Measurements from ENCODE around the gene ATP5F1D. TPM values are rescaled to one million over a fixed set of nuclear protein-coding genes. Genes with fewer than 3 reads are reported as not detected.
A peak's percentile ranks its signal among the peaks of the same experiment; 100 is the strongest.

The ATP5F1D gene
- total and polyA plus RNA-seq, 2 donors (not counting 3 experiments of a cell fraction or from before 2014, with no cell fraction given), result 167 to 192 TPM

DNA sequence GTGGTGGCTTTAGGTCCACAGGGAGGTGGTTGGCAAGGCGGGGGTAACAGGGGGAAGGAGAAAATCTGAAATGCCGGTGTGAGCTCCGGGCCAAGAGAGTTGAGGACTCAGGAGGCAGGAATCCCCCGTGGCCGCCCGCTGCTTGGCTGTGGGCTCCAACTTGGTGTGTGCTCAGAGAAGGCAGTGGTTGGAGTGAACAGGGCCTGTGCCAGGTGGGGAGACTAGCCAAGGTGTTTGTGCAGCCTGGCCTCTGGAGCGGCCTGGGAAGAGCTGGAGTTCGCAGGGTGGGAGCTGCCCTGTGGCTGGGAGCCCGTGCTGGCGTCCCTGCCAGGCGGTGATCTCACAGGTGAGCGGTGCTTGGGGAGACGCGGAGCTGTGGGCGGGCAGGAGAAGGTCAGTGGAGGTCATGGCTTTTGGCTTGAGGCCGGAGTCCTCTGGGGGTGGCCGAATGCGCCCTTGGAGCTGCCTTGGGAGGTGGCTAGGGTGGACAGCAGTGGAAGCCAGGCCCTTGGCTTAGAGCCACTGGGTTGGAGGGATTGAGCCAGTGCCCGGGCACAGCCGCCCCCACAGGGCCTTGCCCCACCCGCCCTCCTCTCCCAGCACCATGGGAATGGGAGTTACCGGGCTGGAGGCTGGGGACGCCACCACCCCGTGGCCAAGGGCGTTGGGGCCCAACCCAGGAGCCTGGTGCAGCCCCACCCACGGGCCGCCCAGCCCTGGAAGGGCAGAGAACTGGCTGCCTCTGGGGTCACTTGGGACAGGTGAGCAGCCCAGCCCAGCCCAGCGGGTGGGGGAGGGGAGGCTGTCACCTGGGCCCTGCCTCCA lies 20.5 kb downstream of the ATP5F1D start:
- dilution Hi-C loops (cut with MboI; ENCODE audit: extremely low pct_ligation_motif_present, low sequenced_read_pairs), result no loop called here
- peaks cover 55% of the 10 kb centered on the region for H3K4me1 ChIP-seq (ENCODE audit: control insufficient read depth, extremely low read depth, insufficient read depth, low read length)
- no peak overlapping the region for H3K4me3 ChIP-seq (replicated peaks in 1 of 3; ENCODE audit: insufficient read depth in 1 of 3, low read depth in 1 of 3, low read length in 3 of 3)
- H4K20me1 ChIP-seq (replicated peaks; ENCODE audit: control insufficient read depth, extremely low read depth, insufficient read depth, low read length), result no peaks in the 10 kb centered on the region
- peak overlapping the region; percentile 61 for H3K4me2 ChIP-seq (ENCODE audit: insufficient read depth, low read length)
- no peaks in the 10 kb centered on the region for H3K9me3 ChIP-seq (replicated peaks; ENCODE audit: control insufficient read depth, insufficient read depth, low read length)
- no peak overlapping the region for H2AFZ ChIP-seq (ENCODE audit: low read depth, low read length)
- H3K36me3 ChIP-seq (ENCODE audit: control insufficient read depth in 2 of 2, extremely low read depth in 1 of 2, insufficient read depth in 2 of 2, low read length in 2 of 2), result peaks cover 2% of the 10 kb centered on the region in 2 experiments
- H3K9me1 ChIP-seq (replicated peaks; ENCODE audit: control insufficient read depth, extremely low read depth, insufficient read depth, low read length), result no peaks in the 10 kb centered on the region
- H3K27me3 ChIP-seq (ENCODE audit: control insufficient read depth in 2 of 2, insufficient read depth in 2 of 2, low read length in 2 of 2), result no peaks in the 10 kb centered on the region
- TF ChIP-seq, protein P1, sequence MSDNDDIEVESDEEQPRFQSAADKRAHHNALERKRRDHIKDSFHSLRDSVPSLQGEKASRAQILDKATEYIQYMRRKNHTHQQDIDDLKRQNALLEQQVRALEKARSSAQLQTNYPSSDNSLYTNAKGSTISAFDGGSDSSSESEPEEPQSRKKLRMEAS (IDR thresholded peaks at IDR 0.05; ENCODE audit: insufficient read depth, insufficient read length), result no peak
- TF ChIP-seq FOS (IDR thresholded peaks at IDR 0.05; ENCODE audit: borderline replicate concordance, insufficient read depth, low read length) (no peak), GATA2 (IDR thresholded peaks at IDR 0.05; ENCODE audit: insufficient read depth, insufficient read length, low read depth, low read length) (no peak)
- DNase-seq (ENCODE audit: low read depth, low spot score), result no peak
- peak overlapping the region; percentile 44 for H3K9ac ChIP-seq (replicated peaks; ENCODE audit: extremely low read depth, insufficient read depth, low read length)
- H3K79me2 ChIP-seq (ENCODE audit: control insufficient read depth, insufficient read depth, low read length), result peaks cover 1% of the 10 kb centered on the region
- POLR2A ChIA-PET, result interaction anchor here (1.4 kb wide), 1 partner anchor 9 kb away, joined by 8 read pairs; no protein-coding TSS in a partner anchor
- CTCF ChIA-PET, result interaction anchor here (1.5 to 7.8 kb wide), 3 partner anchors 9 to 18 kb away, joined by 3 to 63 read pairs (median 8); no protein-coding TSS in a partner anchor
- no peak for FAIRE-seq
- no TSS peak for BruUV-seq (replicated peaks)
- H3K27ac ChIP-seq (ENCODE audit: insufficient read depth, low read depth, low read length), result peak overlapping the region; percentile 78
- intact Hi-C loops (cut with micrococcal nuclease), result no loop called here

DNA sequence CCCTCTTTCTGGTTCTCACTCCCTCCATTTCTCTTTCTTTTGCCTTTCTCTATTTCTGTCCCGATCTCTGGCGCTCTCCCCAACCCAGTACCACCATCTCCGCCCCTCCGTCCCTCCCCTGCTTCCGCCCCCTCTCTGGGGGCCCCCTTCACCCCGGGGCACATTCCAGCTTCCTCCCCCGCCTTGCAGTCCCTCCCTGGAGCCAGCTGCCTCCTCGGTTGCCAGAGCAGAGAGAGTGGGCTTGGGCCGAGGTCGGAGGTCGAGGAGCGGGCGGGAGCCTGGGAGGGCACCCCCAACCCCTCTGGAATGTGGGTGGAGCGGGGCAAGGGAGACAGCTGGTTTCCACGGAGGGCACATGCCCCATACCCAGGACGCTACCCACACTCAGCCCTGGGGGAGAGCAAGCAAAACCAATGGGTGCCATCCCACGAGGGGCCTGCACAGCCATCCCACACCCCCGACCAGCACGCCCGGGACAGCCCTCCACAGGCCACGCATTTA lies 21.1 kb downstream of the ATP5F1D start:
- DNase-seq (ENCODE audit: low read depth, low spot score) (no peak), FAIRE-seq (no peak)
- no peak overlapping the region for H2AFZ ChIP-seq (ENCODE audit: low read depth, low read length)
- TF ChIP-seq JUN (IDR thresholded peaks at IDR 0.05; ENCODE audit: borderline replicate concordance, insufficient read depth, insufficient read length, low read depth), result no peak
- TF ChIP-seq, protein P1 (IDR thresholded peaks at IDR 0.05; ENCODE audit: insufficient read depth, insufficient read length), result no peak
- TF ChIP-seq, protein P2, sequence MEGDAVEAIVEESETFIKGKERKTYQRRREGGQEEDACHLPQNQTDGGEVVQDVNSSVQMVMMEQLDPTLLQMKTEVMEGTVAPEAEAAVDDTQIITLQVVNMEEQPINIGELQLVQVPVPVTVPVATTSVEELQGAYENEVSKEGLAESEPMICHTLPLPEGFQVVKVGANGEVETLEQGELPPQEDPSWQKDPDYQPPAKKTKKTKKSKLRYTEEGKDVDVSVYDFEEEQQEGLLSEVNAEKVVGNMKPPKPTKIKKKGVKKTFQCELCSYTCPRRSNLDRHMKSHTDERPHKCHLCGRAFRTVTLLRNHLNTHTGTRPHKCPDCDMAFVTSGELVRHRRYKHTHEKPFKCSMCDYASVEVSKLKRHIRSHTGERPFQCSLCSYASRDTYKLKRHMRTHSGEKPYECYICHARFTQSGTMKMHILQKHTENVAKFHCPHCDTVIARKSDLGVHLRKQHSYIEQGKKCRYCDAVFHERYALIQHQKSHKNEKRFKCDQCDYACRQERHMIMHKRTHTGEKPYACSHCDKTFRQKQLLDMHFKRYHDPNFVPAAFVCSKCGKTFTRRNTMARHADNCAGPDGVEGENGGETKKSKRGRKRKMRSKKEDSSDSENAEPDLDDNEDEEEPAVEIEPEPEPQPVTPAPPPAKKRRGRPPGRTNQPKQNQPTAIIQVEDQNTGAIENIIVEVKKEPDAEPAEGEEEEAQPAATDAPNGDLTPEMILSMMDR (IDR thresholded peaks at IDR 0.05; ENCODE audit: extremely low read depth in 1 of 2, insufficient read depth in 1 of 2, low read depth in 1 of 2, low read length in 2 of 2), result no peak
- TF ChIP-seq EZH2 (IDR thresholded peaks at IDR 0.05; ENCODE audit: borderline replicate concordance, low read depth, low read length, severe bottlenecking), result no peak
- no peak for TF ChIP-seq POLR2AphosphoS5 (IDR thresholded peaks at IDR 0.05; ENCODE audit: insufficient read depth, low read depth, low read length)
- TF ChIP-seq POLR2A (IDR thresholded peaks at IDR 0.05; ENCODE audit: low read depth, low read length), result no peak
- TF ChIP-seq MYC (IDR thresholded peaks at IDR 0.05; ENCODE audit: low read depth, low read length), result no peak
- TF ChIP-seq GATA2 (IDR thresholded peaks at IDR 0.05; ENCODE audit: insufficient read depth, insufficient read length, low read depth, low read length), result no peak
- TF ChIP-seq FOS (IDR thresholded peaks at IDR 0.05; ENCODE audit: borderline replicate concordance, insufficient read depth, low read length), result no peak
- no peaks in the 10 kb centered on the region for H3K36me3 ChIP-seq (ENCODE audit: control insufficient read depth in 2 of 2, extremely low read depth in 1 of 2, insufficient read depth in 2 of 2, low read length in 2 of 2)
- dilution Hi-C loops (cut with MboI; ENCODE audit: extremely low pct_ligation_motif_present, low sequenced_read_pairs), result no loop called here
- no peaks in the 10 kb centered on the region for H4K20me1 ChIP-seq (replicated peaks; ENCODE audit: control insufficient read depth, extremely low read depth, insufficient read depth, low read length)
- H3K27me3 ChIP-seq (ENCODE audit: control insufficient read depth in 2 of 2, insufficient read depth in 2 of 2, low read length in 2 of 2), result no peaks in the 10 kb centered on the region
- BruUV-seq (replicated peaks), result no TSS peak
- intact Hi-C loops (cut with micrococcal nuclease), result no loop called here
- no peaks in the 10 kb centered on the region for H3K9me3 ChIP-seq (replicated peaks; ENCODE audit: control insufficient read depth, insufficient read depth, low read length)
- no peak overlapping the region for H3K4me2 ChIP-seq (ENCODE audit: insufficient read depth, low read length)
- H3K4me1 ChIP-seq (ENCODE audit: control insufficient read depth, extremely low read depth, insufficient read depth, low read length), result peaks cover 55% of the 10 kb centered on the region
- H3K79me2 ChIP-seq (ENCODE audit: control insufficient read depth, insufficient read depth, low read length), result no peaks in the 10 kb centered on the region
- POLR2A ChIA-PET, result interaction anchor here (1.4 kb wide), 1 partner anchor 10 kb away, joined by 8 read pairs; no protein-coding TSS in a partner anchor
- H3K9me1 ChIP-seq (replicated peaks; ENCODE audit: control insufficient read depth, extremely low read depth, insufficient read depth, low read length), result no peaks in the 10 kb centered on the region
- no peak overlapping the region for H3K4me3 ChIP-seq (replicated peaks in 1 of 3; ENCODE audit: insufficient read depth in 1 of 3, low read depth in 1 of 3, low read length in 3 of 3)
- no peak overlapping the region for H3K27ac ChIP-seq (ENCODE audit: insufficient read depth, low read depth, low read length)
- CTCF ChIA-PET, result interaction anchor here (1.9 to 7.8 kb wide), 2 partner anchors 10 to 18 kb away, joined by 8 to 63 read pairs; no protein-coding TSS in a partner anchor
- H3K9ac ChIP-seq (replicated peaks; ENCODE audit: extremely low read depth, insufficient read depth, low read length), result no peak overlapping the region

Data from endothelial cell of umbilical vein (primary cell).